GM12878 (cell line): ENCODE measurements around the gene UBE2O. TPM values are rescaled to one million over a fixed set of nuclear protein-coding genes. Genes with fewer than 3 reads are reported as not detected.

Source experiments
- BMI1 ChIP-seq: fragments of 450-650 bp; IDR thresholded peaks from 2 replicates; pipeline ENCODE4 v1.6.1; 2016; ENCODE audit warnings: mild to moderate bottlenecking, moderate library complexity, borderline replicate concordance
- CHD1 ChIP-seq: IDR thresholded peaks from 2 replicates; pipeline ENCODE4 v1.6.1; 2012; ENCODE audit warnings: low read depth, low read length, improper control_type of control experiment
- CHD4 ChIP-seq: fragments of 200-600 bp; sonication (generic); IDR thresholded peaks from 2 replicates; pipeline ENCODE4 v1.6.1; 2016; ENCODE audit warnings: mild to moderate bottlenecking
- DPF2 ChIP-seq: fragments of 450-650 bp; IDR thresholded peaks from 2 replicates; pipeline ENCODE4 v1.6.1; 2017; ENCODE audit warnings: mild to moderate bottlenecking
- EP300 ChIP-seq, 2 experiments: fragments of 150-350 bp in 1 of 2; IDR thresholded peaks; 2 replicates each; pipeline ENCODE4 v1.6.1; 2011 to 2012; ENCODE audit warnings: low read depth in 2 of 2, low read length in 2 of 2, borderline replicate concordance in 1 of 2, improper control_type of control experiment in 1 of 2, inconsistent platforms in 1 of 2; ENCODE audit not compliant: control insufficient read depth in 1 of 2
- GABPA ChIP-seq: IDR thresholded peaks from 2 replicates; pipeline ENCODE4 v1.6.1; 2014; ENCODE audit warnings: antibody characterized with exemption, low read depth, mild to moderate bottlenecking, inconsistent platforms
- GATAD2B ChIP-seq: fragments of 450-650 bp; conservative IDR thresholded peaks from 2 replicates; pipeline ENCODE4 v1.6.1; 2017; ENCODE audit warnings: low read depth, mild to moderate bottlenecking, moderate library complexity
- HDAC6 ChIP-seq: fragments of 200-600 bp; sonication (generic); IDR thresholded peaks from one replicate; pipeline ENCODE4 v1.8.0; 2017; ENCODE audit warnings: antibody characterized with exemption; ENCODE audit not compliant: unreplicated experiment
- JUND ChIP-seq: IDR thresholded peaks from 2 replicates; pipeline ENCODE4 v1.6.1; 2012; ENCODE audit warnings: low read depth, mild to moderate bottlenecking, low read length, improper control_type of control experiment, moderate library complexity
- LARP7 ChIP-seq: fragments of 450-650 bp; IDR thresholded peaks from 2 replicates; pipeline ENCODE4 v1.6.1; 2017; ENCODE audit warnings: mild to moderate bottlenecking
- PAX5 ChIP-seq: IDR thresholded peaks from 2 replicates; pipeline ENCODE4 v1.6.1; 2011; ENCODE audit warnings: low read depth, low read length, borderline replicate concordance
- PAX8 ChIP-seq: fragments of 450-650 bp; IDR thresholded peaks from 2 replicates; pipeline ENCODE4 v1.6.1; 2017; ENCODE audit warnings: mild to moderate bottlenecking, moderate library complexity
- POLR2AphosphoS2 ChIP-seq: IDR thresholded peaks from 2 replicates; pipeline ENCODE4 v1.6.1; 2011; ENCODE audit warnings: low read depth, mild to moderate bottlenecking, low read length, improper control_type of control experiment, moderate library complexity
- POLR2AphosphoS5 ChIP-seq: IDR thresholded peaks from 2 replicates; pipeline ENCODE4 v1.6.1; 2011; ENCODE audit warnings: mild to moderate bottlenecking, low read length, inconsistent platforms
- SMARCA5 ChIP-seq: fragments of 450-650 bp; IDR thresholded peaks from 2 replicates; pipeline ENCODE4 v1.6.1; 2017; ENCODE audit warnings: mild to moderate bottlenecking
- SREBF1 ChIP-seq: IDR thresholded peaks from 2 replicates; pipeline ENCODE4 v1.6.1; 2012; ENCODE audit warnings: mild to moderate bottlenecking, low read length
- ZNF24 ChIP-seq: fragments of 450-650 bp; IDR thresholded peaks from 2 replicates; pipeline ENCODE4 v1.6.1; 2017; ENCODE audit warnings: antibody characterized with exemption, mild to moderate bottlenecking
- polyA plus RNA-seq, 11 experiments: library from polyadenylated mRNA; depleted of rRNA in 4 of 11; unstranded in 6 of 11; stranded (reverse) in 5 of 11; fragments of >200 nt; fragmentation: Nextera tagmentation in 4 of 11; fragmentation: Illumina TruSeq in 1 of 11; extraction: Ambion mirVana in 4 of 11; extraction: Trizol in 1 of 11; gene quantifications; 1 replicate in 1 of 11; 2 replicates in 10 of 11; pipeline versions ENCODE4 v1.2.1 to v1.2.3, GENCODE V29; 2011 to 2016; ENCODE audit warnings: inconsistent platforms in 2 of 11, missing spikeins in 2 of 11, low read depth in 1 of 11
- total RNA-seq, 4 experiments: library from RNA; depleted of rRNA in 3 of 4; stranded (reverse); fragments of >200 nt in 3 of 4; fragmentation: Illumina TruSeq in 1 of 4; extraction: Trizol in 1 of 4; gene quantifications; 2 replicates each; pipeline versions ENCODE4 v1.2.1 to v1.2.3, GENCODE V29; 2013 to 2021
- TF ChIP-seq, protein P1 (sequence below): fragments of 450-650 bp; IDR thresholded peaks from 2 replicates; pipeline ENCODE4 v1.6.1; 2017; ENCODE audit warnings: mild to moderate bottlenecking, moderate library complexity
- TF ChIP-seq, protein P2 (sequence below): IDR thresholded peaks from 2 replicates; pipeline ENCODE4 v1.6.1; 2011; ENCODE audit warnings: borderline replicate concordance, low read depth, mild to moderate bottlenecking, moderate library complexity, low read length; ENCODE audit not compliant: insufficient read depth, poor library complexity, severe bottlenecking
- TF ChIP-seq, protein P3 (sequence below): IDR thresholded peaks from 2 replicates; pipeline ENCODE4 v1.6.1; 2012; ENCODE audit warnings: low read depth, low read length, improper control_type of control experiment
- TF ChIP-seq, protein P4 (sequence below): fragments of 150-350 bp; IDR thresholded peaks from 2 replicates; pipeline ENCODE4 v1.6.1; 2016; ENCODE audit warnings: low read depth, low read length

The UBE2O gene
- total and polyA plus RNA-seq, 10 of the 15 experiments (the other 5 are each of a cell fraction or from before 2014, with no cell fraction given) = 2.1 to 39.0 (median 14.1) TPM

GRCh38 chr17:76452660-76453430 lies at the start of gene UBE2O (continued):
- TF ChIP-seq, protein P1, sequence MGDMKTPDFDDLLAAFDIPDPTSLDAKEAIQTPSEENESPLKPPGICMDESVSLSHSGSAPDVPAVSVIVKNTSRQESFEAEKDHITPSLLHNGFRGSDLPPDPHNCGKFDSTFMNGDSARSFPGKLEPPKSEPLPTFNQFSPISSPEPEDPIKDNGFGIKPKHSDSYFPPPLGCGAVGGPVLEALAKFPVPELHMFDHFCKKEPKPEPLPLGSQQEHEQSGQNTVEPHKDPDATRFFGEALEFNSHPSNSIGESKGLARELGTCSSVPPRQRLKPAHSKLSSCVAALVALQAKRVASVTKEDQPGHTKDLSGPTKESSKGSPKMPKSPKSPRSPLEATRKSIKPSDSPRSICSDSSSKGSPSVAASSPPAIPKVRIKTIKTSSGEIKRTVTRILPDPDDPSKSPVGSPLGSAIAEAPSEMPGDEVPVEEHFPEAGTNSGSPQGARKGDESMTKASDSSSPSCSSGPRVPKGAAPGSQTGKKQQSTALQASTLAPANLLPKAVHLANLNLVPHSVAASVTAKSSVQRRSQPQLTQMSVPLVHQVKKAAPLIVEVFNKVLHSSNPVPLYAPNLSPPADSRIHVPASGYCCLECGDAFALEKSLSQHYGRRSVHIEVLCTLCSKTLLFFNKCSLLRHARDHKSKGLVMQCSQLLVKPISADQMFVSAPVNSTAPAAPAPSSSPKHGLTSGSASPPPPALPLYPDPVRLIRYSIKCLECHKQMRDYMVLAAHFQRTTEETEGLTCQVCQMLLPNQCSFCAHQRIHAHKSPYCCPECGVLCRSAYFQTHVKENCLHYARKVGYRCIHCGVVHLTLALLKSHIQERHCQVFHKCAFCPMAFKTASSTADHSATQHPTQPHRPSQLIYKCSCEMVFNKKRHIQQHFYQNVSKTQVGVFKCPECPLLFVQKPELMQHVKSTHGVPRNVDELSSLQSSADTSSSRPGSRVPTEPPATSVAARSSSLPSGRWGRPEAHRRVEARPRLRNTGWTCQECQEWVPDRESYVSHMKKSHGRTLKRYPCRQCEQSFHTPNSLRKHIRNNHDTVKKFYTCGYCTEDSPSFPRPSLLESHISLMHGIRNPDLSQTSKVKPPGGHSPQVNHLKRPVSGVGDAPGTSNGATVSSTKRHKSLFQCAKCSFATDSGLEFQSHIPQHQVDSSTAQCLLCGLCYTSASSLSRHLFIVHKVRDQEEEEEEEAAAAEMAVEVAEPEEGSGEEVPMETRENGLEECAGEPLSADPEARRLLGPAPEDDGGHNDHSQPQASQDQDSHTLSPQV = peak; percentile 72
- TF ChIP-seq CHD4 (no peak), DPF2 (peak; percentile 69; the same call in 1 of the 2 replicates), PAX5 (no peak), SREBF1 (no peak), POLR2AphosphoS5 (peak; percentile 38; the same call in 1 of the 2 replicates), JUND (no peak), GABPA (no peak), PAX8 (no peak), ZNF24 (no peak), HDAC6 (no peak), CHD1 (no peak), GATAD2B (peak; percentile 84), BMI1 (peak; percentile 95), POLR2AphosphoS2 (no peak), EP300 (IDR thresholded peaks at IDR 0.05; ENCODE audit: borderline replicate concordance in 1 of 2, control insufficient read depth in 1 of 2, low read depth in 2 of 2, low read length in 2 of 2) (no peak), LARP7 (peak; percentile 83), SMARCA5 (peak; percentile 76; the same call in 1 of the 2 replicates)
- TF ChIP-seq, protein P2, sequence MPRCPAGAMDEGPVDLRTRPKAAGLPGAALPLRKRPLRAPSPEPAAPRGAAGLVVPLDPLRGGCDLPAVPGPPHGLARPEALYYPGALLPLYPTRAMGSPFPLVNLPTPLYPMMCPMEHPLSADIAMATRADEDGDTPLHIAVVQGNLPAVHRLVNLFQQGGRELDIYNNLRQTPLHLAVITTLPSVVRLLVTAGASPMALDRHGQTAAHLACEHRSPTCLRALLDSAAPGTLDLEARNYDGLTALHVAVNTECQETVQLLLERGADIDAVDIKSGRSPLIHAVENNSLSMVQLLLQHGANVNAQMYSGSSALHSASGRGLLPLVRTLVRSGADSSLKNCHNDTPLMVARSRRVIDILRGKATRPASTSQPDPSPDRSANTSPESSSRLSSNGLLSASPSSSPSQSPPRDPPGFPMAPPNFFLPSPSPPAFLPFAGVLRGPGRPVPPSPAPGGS = no peak
- TF ChIP-seq, protein P3, sequence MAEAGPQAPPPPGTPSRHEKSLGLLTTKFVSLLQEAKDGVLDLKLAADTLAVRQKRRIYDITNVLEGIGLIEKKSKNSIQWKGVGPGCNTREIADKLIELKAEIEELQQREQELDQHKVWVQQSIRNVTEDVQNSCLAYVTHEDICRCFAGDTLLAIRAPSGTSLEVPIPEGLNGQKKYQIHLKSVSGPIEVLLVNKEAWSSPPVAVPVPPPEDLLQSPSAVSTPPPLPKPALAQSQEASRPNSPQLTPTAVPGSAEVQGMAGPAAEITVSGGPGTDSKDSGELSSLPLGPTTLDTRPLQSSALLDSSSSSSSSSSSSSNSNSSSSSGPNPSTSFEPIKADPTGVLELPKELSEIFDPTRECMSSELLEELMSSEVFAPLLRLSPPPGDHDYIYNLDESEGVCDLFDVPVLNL = no peak
- TF ChIP-seq, protein P4, sequence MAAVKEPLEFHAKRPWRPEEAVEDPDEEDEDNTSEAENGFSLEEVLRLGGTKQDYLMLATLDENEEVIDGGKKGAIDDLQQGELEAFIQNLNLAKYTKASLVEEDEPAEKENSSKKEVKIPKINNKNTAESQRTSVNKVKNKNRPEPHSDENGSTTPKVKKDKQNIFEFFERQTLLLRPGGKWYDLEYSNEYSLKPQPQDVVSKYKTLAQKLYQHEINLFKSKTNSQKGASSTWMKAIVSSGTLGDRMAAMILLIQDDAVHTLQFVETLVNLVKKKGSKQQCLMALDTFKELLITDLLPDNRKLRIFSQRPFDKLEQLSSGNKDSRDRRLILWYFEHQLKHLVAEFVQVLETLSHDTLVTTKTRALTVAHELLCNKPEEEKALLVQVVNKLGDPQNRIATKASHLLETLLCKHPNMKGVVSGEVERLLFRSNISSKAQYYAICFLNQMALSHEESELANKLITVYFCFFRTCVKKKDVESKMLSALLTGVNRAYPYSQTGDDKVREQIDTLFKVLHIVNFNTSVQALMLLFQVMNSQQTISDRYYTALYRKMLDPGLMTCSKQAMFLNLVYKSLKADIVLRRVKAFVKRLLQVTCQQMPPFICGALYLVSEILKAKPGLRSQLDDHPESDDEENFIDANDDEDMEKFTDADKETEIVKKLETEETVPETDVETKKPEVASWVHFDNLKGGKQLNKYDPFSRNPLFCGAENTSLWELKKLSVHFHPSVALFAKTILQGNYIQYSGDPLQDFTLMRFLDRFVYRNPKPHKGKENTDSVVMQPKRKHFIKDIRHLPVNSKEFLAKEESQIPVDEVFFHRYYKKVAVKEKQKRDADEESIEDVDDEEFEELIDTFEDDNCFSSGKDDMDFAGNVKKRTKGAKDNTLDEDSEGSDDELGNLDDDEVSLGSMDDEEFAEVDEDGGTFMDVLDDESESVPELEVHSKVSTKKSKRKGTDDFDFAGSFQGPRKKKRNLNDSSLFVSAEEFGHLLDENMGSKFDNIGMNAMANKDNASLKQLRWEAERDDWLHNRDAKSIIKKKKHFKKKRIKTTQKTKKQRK = no peak
